ENCODE data around the gene CDK14.

Gene CDK14

DNA sequence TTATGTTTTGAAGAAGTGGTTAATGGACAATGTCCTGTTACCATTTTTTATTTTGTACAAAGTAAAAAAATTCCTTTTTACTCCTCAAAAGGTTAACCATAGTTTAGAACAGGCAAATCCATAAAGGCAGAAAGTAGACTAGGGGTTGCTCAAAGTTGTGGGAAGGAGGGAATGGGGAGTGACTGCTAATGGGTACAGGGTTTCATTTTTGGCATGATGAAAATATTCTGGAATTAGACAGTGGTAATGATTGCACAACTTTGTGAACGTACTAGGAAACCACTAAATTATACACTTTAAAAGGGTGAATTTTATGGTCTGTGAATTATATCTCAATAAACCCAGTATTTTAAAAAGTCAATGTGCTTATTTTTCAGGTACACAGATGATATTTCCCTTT lies 35.4 kb upstream of the CDK14 start:
- no peak overlapping the region for H3K9ac ChIP-seq (ENCODE audit: low read depth, low read length, poor library complexity, severe bottlenecking)
- no peaks in the 10 kb centered on the region for H3K9me2 ChIP-seq (replicated peaks; ENCODE audit: low read depth, low read length)
- no peak overlapping the region for H3K4me3 ChIP-seq (ENCODE audit: low read length, poor library complexity, severe bottlenecking)
- H2AFZ ChIP-seq (ENCODE audit: low read length) = no peak overlapping the region
- no peaks in the 10 kb centered on the region for H3K27me3 ChIP-seq (ENCODE audit: insufficient read depth, low read length, poor library complexity, severe bottlenecking)
- no peaks in the 10 kb centered on the region for H3K9me3 ChIP-seq (ENCODE audit: insufficient read depth, low read depth, low read length)
- H3K4me2 ChIP-seq (ENCODE audit: low read depth, low read length, poor library complexity, severe bottlenecking) = no peak overlapping the region
- TF ChIP-seq, protein P1, sequence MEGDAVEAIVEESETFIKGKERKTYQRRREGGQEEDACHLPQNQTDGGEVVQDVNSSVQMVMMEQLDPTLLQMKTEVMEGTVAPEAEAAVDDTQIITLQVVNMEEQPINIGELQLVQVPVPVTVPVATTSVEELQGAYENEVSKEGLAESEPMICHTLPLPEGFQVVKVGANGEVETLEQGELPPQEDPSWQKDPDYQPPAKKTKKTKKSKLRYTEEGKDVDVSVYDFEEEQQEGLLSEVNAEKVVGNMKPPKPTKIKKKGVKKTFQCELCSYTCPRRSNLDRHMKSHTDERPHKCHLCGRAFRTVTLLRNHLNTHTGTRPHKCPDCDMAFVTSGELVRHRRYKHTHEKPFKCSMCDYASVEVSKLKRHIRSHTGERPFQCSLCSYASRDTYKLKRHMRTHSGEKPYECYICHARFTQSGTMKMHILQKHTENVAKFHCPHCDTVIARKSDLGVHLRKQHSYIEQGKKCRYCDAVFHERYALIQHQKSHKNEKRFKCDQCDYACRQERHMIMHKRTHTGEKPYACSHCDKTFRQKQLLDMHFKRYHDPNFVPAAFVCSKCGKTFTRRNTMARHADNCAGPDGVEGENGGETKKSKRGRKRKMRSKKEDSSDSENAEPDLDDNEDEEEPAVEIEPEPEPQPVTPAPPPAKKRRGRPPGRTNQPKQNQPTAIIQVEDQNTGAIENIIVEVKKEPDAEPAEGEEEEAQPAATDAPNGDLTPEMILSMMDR (conservative IDR thresholded peaks at IDR 0.05; ENCODE audit: low read length) = no peak
- no peak for TF ChIP-seq EZH2phosphoT487 (IDR thresholded peaks at IDR 0.05; ENCODE audit: borderline replicate concordance)
- H3K4me1 ChIP-seq (ENCODE audit: insufficient read depth, low read length, poor library complexity, severe bottlenecking) = no peaks in the 10 kb centered on the region
- H3F3A ChIP-seq (ENCODE audit: low read depth) = no peaks in the 10 kb centered on the region
- no peaks in the 10 kb centered on the region for H3K36me3 ChIP-seq (ENCODE audit: insufficient read depth, low read length)
- H3K79me2 ChIP-seq (ENCODE audit: insufficient read depth, low read length) = no peaks in the 10 kb centered on the region
- H4K20me1 ChIP-seq (ENCODE audit: insufficient read depth, low read length, poor library complexity, severe bottlenecking) = no peaks in the 10 kb centered on the region

DNA sequence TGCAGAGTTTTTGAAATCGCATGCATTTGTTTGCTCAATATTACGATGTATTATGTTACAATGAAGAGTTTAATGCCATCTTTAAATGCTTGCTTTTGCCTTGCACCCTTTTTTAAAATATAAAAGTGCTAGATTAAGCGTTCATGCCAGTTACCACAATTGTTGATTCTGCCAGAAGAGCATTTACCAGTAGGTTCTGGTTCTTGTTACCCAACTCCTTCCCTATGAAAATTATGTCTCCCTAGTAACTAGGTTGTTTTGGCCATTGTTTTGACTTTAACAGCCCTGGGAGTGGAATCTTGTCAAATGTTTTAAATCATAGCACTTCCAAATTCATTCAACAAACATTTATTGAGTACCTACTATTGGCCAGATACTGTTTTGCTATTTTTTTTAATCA lies 32.8 kb upstream of the CDK14 start:
- Histone ChIP-seq H3K27me3 (ENCODE audit: insufficient read depth, low read length, poor library complexity, severe bottlenecking) (no peaks in the 10 kb centered on the region), H3K4me3 (ENCODE audit: low read length, poor library complexity, severe bottlenecking) (no peak overlapping the region), H3K4me1 (ENCODE audit: insufficient read depth, low read length, poor library complexity, severe bottlenecking) (no peaks in the 10 kb centered on the region), H3K9me3 (ENCODE audit: insufficient read depth, low read depth, low read length) (no peaks in the 10 kb centered on the region), H3K9ac (ENCODE audit: low read depth, low read length, poor library complexity, severe bottlenecking) (no peak overlapping the region), H3F3A (ENCODE audit: low read depth) (no peaks in the 10 kb centered on the region), H3K4me2 (ENCODE audit: low read depth, low read length, poor library complexity, severe bottlenecking) (no peak overlapping the region), H3K79me2 (ENCODE audit: insufficient read depth, low read length) (no peaks in the 10 kb centered on the region), H3K9me2 (replicated peaks; ENCODE audit: low read depth, low read length) (no peaks in the 10 kb centered on the region), H3K36me3 (ENCODE audit: insufficient read depth, low read length) (no peaks in the 10 kb centered on the region), H2AFZ (ENCODE audit: low read length) (no peak overlapping the region), H4K20me1 (ENCODE audit: insufficient read depth, low read length, poor library complexity, severe bottlenecking) (no peaks in the 10 kb centered on the region)
- no peak for TF ChIP-seq EZH2phosphoT487 (IDR thresholded peaks at IDR 0.05; ENCODE audit: borderline replicate concordance)
- TF ChIP-seq, protein P1 (conservative IDR thresholded peaks at IDR 0.05; ENCODE audit: low read length) = no peak

DNA sequence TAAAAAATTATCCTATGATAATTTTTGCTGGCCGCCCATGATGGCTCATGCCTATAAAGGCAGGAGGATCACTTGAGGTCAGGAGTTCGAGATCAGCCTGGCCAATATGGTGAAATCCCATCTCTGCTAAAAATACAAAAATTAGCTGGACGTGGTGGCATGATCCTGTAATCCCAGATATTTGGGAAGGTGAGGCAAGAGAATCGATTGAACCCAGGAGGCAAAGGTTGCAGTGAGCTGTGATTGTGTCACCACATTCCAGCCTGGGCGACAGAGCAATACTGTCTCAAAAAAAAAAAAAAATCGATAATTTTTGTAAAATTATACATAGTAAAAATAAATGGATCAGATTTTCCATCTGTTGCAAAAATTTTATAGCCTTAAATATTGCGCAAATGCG lies 31.7 kb upstream of the CDK14 start:
- Histone ChIP-seq H3K27me3 (ENCODE audit: insufficient read depth, low read length, poor library complexity, severe bottlenecking) (no peaks in the 10 kb centered on the region), H3K9me3 (ENCODE audit: insufficient read depth, low read depth, low read length) (no peaks in the 10 kb centered on the region), H3K9me2 (replicated peaks; ENCODE audit: low read depth, low read length) (no peaks in the 10 kb centered on the region), H3F3A (ENCODE audit: low read depth) (no peaks in the 10 kb centered on the region), H3K4me2 (ENCODE audit: low read depth, low read length, poor library complexity, severe bottlenecking) (no peak overlapping the region), H2AFZ (ENCODE audit: low read length) (no peak overlapping the region), H3K36me3 (ENCODE audit: insufficient read depth, low read length) (no peaks in the 10 kb centered on the region), H3K9ac (ENCODE audit: low read depth, low read length, poor library complexity, severe bottlenecking) (no peak overlapping the region), H3K4me3 (ENCODE audit: low read length, poor library complexity, severe bottlenecking) (no peak overlapping the region), H3K79me2 (ENCODE audit: insufficient read depth, low read length) (no peaks in the 10 kb centered on the region), H4K20me1 (ENCODE audit: insufficient read depth, low read length, poor library complexity, severe bottlenecking) (no peaks in the 10 kb centered on the region), H3K4me1 (ENCODE audit: insufficient read depth, low read length, poor library complexity, severe bottlenecking) (no peaks in the 10 kb centered on the region)
- TF ChIP-seq EZH2phosphoT487 (IDR thresholded peaks at IDR 0.05; ENCODE audit: borderline replicate concordance) = no peak

DNA sequence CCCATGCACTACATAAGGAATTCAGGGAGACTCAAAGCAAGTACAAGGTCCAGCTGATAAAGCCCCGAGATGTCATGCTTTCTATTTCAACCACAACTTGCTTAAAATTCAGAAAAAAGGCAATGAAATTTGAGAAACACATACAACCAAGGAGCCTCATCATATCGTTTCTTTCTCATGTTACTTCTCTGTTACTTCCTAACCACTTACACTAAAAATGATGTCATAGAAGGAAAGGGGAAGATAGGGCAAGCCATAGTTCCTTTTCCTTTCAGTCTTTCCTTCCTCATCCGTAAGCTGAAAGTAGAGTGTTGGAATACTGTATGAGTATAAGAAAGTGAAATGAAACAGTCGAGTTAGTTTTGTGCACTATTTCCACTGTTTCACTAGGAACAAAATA lies 27.9 kb upstream of the CDK14 start:
- Histone ChIP-seq H2AFZ (ENCODE audit: low read length) (no peak overlapping the region), H3K4me2 (ENCODE audit: low read depth, low read length, poor library complexity, severe bottlenecking) (no peak overlapping the region)

More for the DNA sequence above, 27.9 kb upstream of the CDK14 start:
- H4K20me1 ChIP-seq (ENCODE audit: insufficient read depth, low read length, poor library complexity, severe bottlenecking) = no peaks in the 10 kb centered on the region
- H3F3A ChIP-seq (ENCODE audit: low read depth) = no peaks in the 10 kb centered on the region
- no peaks in the 10 kb centered on the region for H3K36me3 ChIP-seq (ENCODE audit: insufficient read depth, low read length)
- H3K4me1 ChIP-seq (ENCODE audit: insufficient read depth, low read length, poor library complexity, severe bottlenecking) = no peaks in the 10 kb centered on the region
- TF ChIP-seq, protein P1 (conservative IDR thresholded peaks at IDR 0.05; ENCODE audit: low read length) = no peak
- H3K9me2 ChIP-seq (replicated peaks; ENCODE audit: low read depth, low read length) = no peaks in the 10 kb centered on the region
- H3K9me3 ChIP-seq (ENCODE audit: insufficient read depth, low read depth, low read length) = no peaks in the 10 kb centered on the region
- H3K79me2 ChIP-seq (ENCODE audit: insufficient read depth, low read length) = no peaks in the 10 kb centered on the region
- no peaks in the 10 kb centered on the region for H3K27me3 ChIP-seq (ENCODE audit: insufficient read depth, low read length, poor library complexity, severe bottlenecking)
- H3K9ac ChIP-seq (ENCODE audit: low read depth, low read length, poor library complexity, severe bottlenecking) = no peak overlapping the region
- H3K4me3 ChIP-seq (ENCODE audit: low read length, poor library complexity, severe bottlenecking) = no peak overlapping the region

Measured in Loucy (cell line).